GM10847 (cell line): ENCODE measurements around the gene LMOD3.

ENCODE experiments used
- POLR2A ChIP-seq: IDR thresholded peaks from 2 replicates; pipeline ENCODE4 v1.6.1; 2011; ENCODE audit not compliant: insufficient read length; ENCODE audit errors: extremely low read depth

LMOD3 gene

GRCh38 chr3:69137412-69137811, 15.0 kb upstream of the LMOD3 start:
- no peak for TF ChIP-seq POLR2A

DNA sequence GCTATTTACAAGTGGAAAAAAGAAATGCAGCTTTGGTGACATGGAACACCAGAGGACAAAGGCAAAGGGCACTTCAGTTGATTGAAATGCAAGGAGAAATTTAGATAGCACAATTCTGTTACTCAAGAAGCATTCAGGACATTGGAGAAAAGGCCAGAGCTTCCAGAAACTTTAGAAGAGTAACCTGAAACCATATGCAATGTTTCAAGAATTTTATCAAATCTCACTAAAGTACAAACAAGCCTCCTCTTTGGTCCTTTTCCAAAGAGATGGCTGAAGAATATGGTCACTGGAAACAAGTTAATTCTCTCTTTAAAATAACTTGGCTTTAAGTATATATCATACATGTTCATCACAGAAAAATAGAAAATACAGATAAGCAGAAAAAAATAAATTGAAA, 14.6 kb upstream of the LMOD3 start:
- no peak for TF ChIP-seq POLR2A

GRCh38 chr3:69130689-69131088, 8.3 kb upstream of the LMOD3 start:
- no peak for TF ChIP-seq POLR2A

- TF ChIP-seq POLR2A: no peak
Measured at GRCh38 chr3:69129531-69129930, 7.1 kb upstream of the LMOD3 start.

GRCh38 chr3:69128509-69128908, 6.1 kb upstream of the LMOD3 start:
- TF ChIP-seq POLR2A: no peak

DNA sequence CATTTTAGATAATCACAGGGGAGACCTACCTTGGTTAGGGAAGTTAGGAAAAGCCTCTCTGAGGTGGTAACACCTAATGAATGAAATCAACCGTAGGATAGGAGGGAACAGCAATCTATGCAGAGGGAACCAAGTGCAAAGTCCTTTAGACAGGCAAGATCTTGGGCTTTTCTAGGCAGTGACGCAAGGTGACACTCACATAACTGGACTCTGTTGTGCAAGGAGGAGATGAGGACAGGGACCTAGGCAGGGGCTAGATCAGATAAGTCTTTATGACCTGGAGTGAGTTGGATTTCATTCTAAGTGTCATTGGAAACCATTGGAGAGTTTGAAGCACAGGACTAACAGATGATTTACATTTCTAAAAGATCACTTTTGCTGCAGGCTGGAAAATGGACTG, 4.6 kb upstream of the LMOD3 start:
- TF ChIP-seq POLR2A: no peak

DNA sequence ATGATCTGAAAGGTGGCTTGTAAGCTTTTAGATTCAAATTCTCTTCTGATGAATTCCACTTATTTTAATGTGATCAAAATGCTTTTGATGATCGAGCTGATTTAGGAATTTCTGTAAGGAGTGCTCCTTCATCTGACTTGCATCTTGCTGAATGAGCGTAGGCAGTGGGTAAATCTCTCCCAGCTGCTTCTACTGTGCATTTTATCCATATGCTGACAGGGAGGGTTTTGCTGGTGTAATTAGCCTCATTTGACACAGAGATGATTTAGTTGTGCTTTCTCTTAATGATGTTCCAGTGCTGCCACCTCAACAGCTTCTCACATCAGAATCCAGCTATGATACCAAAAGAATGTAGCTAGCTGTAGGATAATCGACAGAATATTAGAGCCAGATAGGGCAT, 3.8 kb upstream of the LMOD3 start:
- no peak for TF ChIP-seq POLR2A

DNA sequence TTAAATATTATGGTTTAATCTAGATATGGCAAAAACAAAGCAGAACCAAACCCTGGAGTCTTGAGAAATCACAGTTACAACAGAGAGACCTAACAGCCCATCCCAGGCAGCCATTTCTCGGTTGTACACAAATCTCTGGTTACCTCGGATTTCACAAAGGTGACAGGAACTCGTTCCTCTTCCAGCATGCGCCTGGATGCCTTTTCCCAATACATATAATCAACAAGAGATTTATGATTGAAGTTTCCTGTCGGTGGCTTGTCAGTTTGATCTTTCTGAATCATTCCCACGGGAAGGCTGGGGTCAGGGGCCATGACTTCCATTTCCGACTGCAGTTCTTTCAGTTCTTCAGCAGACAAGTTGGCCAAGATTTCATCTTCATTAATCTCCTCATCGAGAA, 445 bp downstream of the LMOD3 start:
- TF ChIP-seq POLR2A: no peak

DNA sequence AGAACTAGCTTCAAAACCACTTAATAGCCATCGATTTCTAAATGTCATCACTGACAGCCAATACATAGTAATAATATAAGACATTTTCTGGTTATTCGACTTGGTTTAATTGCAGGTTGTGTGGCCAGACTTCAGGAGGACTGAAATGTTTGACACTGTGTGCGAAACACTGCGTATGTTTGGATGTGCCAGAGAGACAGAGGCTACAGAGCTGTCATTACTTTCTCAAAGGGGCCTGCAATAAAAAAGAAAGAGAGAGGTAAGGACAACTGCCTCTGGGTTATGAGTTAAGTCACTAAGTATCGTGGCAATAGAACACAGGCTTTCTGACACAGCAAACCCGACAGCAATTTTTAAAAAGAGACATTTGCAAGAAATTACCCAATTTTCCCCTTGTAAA, 882 bp downstream of the LMOD3 start:
- no peak for TF ChIP-seq POLR2A

DNA sequence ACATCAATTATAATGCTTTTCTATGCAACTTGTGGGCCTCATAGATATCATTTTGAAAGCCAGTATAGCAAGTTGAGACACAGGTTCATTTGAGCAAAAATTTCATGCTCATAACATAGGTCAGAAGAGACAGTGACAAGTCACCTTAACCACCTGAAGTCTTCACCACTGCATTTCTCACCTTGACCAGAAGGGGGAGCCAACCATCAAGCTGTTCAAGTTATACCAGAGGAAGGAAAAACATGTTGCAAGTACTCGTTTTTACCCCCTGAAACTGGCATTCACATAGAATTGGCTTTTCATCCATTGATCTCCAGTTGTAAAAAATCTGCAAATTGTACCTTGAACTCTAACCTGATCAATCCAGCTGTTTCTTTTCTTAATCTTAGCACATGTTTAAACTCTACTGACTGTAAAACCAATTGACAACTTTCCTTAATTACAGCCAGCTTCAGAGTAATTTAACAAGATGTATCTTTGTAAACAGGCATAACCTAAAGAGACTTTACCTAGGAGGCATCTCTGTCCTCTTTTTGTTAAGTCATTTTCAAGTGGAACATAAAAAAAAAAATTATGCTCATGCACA, 1.4 kb downstream of the LMOD3 start:
- TF ChIP-seq POLR2A: no peak

- no peak for TF ChIP-seq POLR2A
Measured at GRCh38 chr3:69119681-69120080, 2.7 kb downstream of the LMOD3 start.

DNA sequence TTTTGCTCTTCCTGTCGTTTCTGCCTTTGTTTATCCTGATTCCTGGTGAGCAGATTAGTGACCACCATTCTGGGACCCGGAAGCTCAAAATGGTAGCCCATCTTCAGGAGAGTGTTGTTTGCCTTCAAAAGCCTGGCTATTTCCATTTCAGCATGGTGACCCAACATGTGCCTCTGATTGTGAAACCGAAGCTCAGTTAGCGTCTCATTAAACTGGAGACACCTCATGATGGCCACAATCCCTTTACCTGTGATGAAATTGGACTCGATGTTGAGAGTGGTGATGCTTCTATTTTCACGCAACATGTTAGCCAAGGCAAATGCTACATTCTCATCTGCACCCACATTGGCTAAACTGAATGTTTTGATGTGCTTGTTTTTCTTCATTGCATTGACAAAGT, 3.3 kb downstream of the LMOD3 start:
- TF ChIP-seq POLR2A: no peak

DNA sequence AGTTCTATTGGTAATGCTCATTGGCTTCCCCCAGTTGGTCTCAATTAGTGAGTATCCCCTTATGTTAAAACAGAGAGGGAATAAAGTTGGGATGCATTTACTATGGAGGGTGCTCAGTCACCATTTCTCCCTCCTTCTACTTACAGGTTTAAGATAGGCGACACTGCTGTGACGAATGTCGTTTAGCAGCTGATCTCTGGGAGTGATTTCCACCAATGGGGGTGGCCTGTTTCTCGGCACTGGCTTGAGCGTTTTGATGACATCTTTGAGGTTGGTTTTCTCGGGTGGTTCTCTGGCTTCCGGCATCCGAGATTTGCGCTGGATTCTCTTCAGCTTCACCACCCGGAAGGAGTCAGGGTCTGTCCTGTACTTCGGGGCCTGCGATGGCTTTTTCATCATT, 3.8 kb downstream of the LMOD3 start:
- TF ChIP-seq POLR2A: no peak

DNA sequence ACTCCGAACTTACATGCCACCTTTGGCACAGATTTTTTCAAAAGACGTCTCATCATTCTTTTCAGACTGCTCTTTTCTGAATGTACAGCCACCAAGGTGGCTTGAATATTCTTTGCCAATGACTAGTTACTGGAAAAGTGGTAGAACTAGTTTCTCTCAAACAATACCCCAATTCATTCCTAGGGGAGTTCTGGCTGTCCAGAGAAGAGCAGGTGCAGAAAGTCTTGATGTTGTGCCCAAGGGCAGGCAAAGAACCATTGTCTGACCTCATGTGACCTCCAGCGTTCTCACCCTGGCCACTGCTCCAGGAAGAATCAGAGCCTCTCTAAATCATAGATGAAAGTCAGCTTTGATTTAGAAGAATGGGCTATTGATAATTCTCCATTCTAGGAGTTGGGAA, 5.5 kb downstream of the LMOD3 start:
- no peak for TF ChIP-seq POLR2A

- no peak for TF ChIP-seq POLR2A
Measured at GRCh38 chr3:69116162-69116561, 6.2 kb downstream of the LMOD3 start.

DNA sequence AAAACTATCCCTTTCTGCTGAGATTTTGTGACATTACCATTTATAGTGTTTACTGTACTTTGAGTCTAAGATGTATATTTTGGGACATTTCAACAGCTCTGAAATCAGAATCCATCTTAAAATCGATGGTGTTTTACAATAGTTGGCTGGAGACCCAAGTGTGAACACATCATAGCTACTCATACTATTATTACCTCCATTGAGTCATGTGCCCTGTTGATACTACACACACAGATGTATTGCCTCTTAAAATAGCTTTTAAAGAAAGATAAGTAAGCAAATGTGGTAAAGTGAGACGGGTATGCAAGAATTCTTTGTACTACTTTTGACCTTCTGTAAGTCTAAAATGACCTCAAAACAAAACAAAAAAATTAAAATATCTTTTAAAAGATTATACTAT, 6.7 kb downstream of the LMOD3 start:
- TF ChIP-seq POLR2A: no peak

DNA sequence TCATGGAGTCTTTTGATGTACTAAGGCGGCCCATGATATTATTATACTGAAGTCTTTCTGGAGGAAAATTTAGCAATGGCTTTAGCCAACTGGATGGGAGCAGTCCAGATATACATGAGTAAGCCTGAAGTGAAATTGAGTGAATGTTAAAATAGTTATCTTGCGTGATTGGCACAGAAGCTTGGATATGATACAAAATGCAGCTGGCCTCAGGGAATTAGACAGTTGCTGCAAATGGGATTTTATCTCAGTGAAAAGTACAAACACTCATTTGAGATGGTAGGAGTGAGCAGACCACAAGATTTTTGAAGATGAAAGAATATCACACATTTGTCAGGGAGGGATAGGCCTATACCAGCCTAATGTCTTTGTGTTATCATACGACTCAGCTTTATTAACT, 8.9 kb downstream of the LMOD3 start:
- no peak for TF ChIP-seq POLR2A

DNA sequence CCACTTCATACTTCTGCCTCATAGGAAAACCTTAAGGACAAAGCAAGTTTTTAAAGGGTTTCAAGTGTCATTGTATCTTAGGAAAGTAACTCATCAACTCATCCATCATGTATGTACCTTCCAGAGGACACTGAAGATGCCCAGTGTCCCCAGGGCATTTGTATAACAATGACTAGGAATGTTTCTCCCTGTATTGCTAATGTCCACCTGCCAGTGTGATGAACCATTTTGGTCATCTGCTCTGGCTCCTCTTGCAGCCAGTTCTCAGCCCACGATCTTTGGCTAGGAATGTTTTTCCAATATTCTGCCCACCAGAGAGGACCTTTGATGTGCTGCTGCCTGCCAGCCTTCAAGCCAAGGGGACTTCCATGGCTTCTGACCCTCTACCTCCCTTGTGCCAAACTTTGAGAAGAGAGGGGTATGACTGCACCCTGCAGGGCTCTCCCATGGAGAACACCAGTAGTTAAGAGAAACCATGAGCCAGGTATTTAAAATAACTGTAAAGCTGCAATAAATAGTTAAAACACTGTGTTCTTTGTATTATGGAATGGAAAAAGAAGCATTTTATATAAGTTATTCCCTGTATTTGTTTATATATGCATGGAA, 11.4 kb downstream of the LMOD3 start:
- no peak for TF ChIP-seq POLR2A

GRCh38 chr3:69108811-69109210, 13.6 kb downstream of the LMOD3 start:
- TF ChIP-seq POLR2A: no peak
